Activated T-cell treated with anti-CD3 and anti-CD28 coated beads, Interleukin-2, amount 50 U/mL, for 24 hours (primary cell): Measurements from ENCODE around the gene TOR2A.
A peak's percentile ranks its signal among the peaks of the same experiment; 100 is the strongest.

ENCODE experiments used
- DNase-seq: peaks from one replicate; pipeline ENCODE4 v3.0.0-alpha.2; 2020
- H3K27ac Mint-ChIP-seq: 2 replicates; pipeline ENCODE4 v1.8.0; 2020; ENCODE audit warnings: mild to moderate bottlenecking, mixed read lengths
- H3K27me3 Mint-ChIP-seq: 2 replicates; pipeline ENCODE4 v1.8.0; 2020; ENCODE audit warnings: mixed read lengths
- H3K36me3 Mint-ChIP-seq: 2 replicates; pipeline ENCODE4 v1.8.0; 2020; ENCODE audit warnings: low read depth, mixed read lengths
- H3K4me1 Mint-ChIP-seq: 2 replicates; pipeline ENCODE4 v1.8.0; 2020; ENCODE audit warnings: low read depth, mixed read lengths
- H3K4me3 Mint-ChIP-seq: 2 replicates; pipeline ENCODE4 v1.8.0; 2020; ENCODE audit warnings: mild to moderate bottlenecking, moderate library complexity, mixed read lengths
- H3K9me3 Mint-ChIP-seq: 2 replicates; pipeline ENCODE4 v1.8.0; 2020; ENCODE audit warnings: mixed read lengths

Gene TOR2A

DNA sequence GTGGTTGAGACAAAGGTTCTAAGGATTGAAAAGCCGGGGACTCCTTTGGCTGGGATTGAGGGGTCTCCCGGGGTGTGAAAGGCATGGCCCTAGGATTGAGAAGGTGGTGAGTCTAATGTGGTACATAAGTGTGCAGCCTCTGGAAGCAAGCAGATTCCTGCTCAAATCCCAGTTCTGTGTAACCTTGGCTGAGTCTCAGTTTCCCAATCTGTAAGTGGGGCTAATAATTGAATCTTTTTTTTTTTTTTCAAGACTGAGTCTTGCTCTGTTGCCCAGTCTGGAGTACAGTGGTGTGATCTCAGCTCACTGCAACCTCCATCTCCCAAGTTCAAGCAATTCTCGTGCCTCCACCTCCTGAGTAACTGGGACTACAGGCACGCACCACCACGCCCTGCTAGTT is 37.5 kb upstream of the TOR2A start:
- Mint-ChIP-seq H3K36me3 (peaks cover 49% of the 10 kb centered on the region), H3K9me3 (no peaks in the 10 kb centered on the region), H3K4me1 (peaks cover 70% of the 10 kb centered on the region), H3K27me3 (no peaks in the 10 kb centered on the region), H3K27ac (peak overlapping the region; percentile 33), H3K4me3 (no peak overlapping the region)
- no peak for DNase-seq

DNA sequence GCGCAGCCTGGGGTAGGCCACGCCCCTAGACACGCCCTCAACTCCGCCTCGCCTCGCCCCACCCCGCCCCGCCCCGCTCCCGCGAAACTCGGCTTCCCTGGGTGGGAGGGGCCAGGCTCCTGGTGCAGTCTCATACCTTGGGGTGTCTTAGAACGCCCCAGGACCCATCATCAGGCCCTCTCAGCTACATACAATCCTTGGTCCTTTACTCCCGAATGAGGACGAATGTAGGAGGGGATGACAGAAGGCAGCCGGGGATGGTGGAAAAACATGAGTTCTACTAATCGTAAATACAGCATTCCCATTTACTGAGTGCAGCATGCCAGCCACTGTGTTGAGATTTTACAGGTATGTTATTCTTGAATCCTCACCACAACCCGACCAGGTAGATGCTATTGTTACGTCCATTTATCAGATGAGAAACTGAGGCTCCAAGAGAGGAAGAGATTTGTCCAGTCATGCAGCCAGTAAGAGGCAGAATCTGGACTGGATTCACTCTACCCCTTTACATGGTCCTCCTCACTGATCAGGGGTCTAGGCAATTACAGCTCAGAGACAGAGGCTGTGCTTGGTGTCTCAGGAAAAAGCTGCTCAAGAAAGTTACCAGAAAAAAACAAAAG is 36.6 kb upstream of the TOR2A start:
- no peak for DNase-seq
- H3K4me1 Mint-ChIP-seq: peaks cover 72% of the 10 kb centered on the region
- peak overlapping the region; percentile 89 for H3K4me3 Mint-ChIP-seq
- peaks cover 48% of the 10 kb centered on the region for H3K36me3 Mint-ChIP-seq
- H3K27me3 Mint-ChIP-seq: no peaks in the 10 kb centered on the region
- H3K27ac Mint-ChIP-seq: peak overlapping the region; percentile 93
- H3K9me3 Mint-ChIP-seq: no peaks in the 10 kb centered on the region

DNA sequence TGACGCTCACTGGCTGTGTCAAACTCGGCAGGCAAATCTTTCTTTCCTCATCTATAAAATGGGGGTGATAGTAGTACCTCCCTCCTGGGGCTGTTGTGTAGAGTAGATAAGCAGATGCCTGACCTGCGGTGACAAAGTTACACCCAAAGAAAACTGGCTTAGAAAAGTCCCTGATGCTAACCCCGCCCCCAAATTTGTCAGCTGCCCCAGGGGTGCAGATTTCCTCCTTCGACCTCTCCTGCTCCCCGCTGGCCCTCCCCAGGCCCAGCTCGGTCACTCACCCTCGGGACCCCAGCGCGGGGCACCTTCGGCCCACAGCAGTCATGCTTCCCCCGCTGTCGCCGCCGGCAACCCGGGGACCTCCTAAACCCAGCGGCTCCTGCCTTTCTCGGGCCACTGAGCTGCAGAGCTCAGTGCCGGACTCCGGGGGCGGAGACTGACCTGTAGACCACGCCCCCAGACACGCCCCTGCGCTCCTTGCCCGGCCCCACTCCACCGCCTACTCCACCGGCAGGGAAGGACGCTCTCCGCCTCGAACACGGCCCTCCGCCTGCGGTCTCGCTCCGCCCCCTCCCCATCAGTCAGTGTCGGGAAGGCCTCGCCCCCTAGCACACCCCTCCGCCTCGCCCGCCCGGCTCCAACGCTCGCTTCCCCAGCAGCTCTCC is 35.9 kb upstream of the TOR2A start:
- Mint-ChIP-seq H3K36me3 (peaks cover 48% of the 10 kb centered on the region), H3K4me3 (peak overlapping the region; percentile 89), H3K27ac (peak overlapping the region; percentile 93), H3K9me3 (no peaks in the 10 kb centered on the region), H3K4me1 (peaks cover 70% of the 10 kb centered on the region), H3K27me3 (no peaks in the 10 kb centered on the region)
- peak; percentile 98 for DNase-seq

DNA sequence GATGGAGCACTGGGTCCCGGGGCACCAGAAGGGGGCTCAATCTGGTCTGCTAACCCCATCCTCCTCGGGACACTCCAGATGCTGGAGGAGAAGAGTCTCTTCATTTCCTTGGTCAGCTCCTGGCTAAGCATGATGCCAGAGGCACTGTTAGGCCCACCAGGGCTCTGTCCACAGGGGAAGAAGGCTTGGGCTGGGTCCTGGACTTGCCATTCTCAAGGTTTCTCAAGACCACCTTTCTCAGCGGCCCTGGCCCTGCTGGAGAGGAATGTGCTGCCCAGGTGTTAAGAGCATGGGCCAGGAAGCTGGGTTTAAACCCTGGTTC is 35.5 kb upstream of the TOR2A start:
- H3K27ac Mint-ChIP-seq: peak overlapping the region; percentile 93
- no peak for DNase-seq
- H3K4me1 Mint-ChIP-seq: peaks cover 73% of the 10 kb centered on the region
- H3K4me3 Mint-ChIP-seq: peak overlapping the region; percentile 89
- peaks cover 48% of the 10 kb centered on the region for H3K36me3 Mint-ChIP-seq
- no peaks in the 10 kb centered on the region for H3K27me3 Mint-ChIP-seq
- H3K9me3 Mint-ChIP-seq: no peaks in the 10 kb centered on the region

DNA sequence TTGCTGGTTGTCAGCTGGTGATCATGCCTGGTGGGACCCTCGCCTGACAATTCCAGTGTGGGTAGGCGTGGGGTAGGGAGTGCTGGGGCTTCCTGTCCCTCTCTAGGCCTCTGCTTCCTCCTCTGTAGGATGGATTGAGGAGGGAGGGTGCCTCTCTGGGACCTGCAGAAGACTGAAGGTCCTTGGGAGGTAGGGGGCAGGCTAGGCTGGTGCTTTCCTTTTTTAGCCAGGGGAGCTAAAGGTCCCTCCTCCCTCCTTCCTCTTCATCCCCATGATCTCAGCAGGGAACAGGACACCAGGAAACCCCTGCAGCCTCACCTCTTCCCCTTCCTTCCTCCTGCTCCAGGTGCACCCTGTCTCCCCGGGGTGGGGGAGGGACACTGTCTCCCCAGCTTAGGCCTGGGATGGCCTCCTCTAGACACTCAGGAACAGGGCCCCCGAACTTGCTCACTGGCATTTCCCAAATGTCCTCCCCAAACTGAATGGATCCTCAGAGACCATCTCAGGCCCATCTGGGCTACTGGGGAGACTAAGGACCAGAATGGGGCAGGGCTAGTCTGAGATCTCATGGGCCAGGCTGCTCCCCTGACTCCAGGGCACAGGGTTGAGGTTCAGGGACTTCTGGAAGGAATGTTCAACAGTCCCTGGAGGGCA is 35.0 kb upstream of the TOR2A start:
- peak overlapping the region; percentile 89 for H3K4me3 Mint-ChIP-seq
- H3K27ac Mint-ChIP-seq: peak overlapping the region; percentile 93
- peaks cover 53% of the 10 kb centered on the region for H3K36me3 Mint-ChIP-seq
- DNase-seq: no peak
- H3K9me3 Mint-ChIP-seq: no peaks in the 10 kb centered on the region
- H3K27me3 Mint-ChIP-seq: no peaks in the 10 kb centered on the region
- peaks cover 76% of the 10 kb centered on the region for H3K4me1 Mint-ChIP-seq

DNA sequence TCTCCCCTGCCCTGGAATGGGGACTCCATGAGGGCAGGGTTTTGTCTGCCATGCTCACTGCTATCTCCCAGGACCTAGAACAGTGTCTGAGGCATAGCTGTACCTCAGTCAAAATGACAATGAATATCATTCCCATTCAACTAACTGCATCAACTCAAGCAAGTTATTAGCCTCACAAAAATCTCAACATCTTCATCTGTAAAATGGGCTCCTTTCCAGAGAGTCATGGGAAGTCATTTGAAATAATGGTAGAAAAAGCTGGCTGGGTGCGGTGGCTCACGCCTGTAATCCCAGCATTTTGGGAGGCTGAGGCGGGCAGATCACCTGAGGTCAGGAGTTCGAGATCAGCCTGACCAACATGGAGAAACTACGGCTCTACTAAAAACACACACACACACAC is 34.0 kb upstream of the TOR2A start:
- H3K4me1 Mint-ChIP-seq: peaks cover 79% of the 10 kb centered on the region
- peak overlapping the region; percentile 92 for H3K27ac Mint-ChIP-seq
- DNase-seq: no peak
- H3K27me3 Mint-ChIP-seq: no peaks in the 10 kb centered on the region
- H3K9me3 Mint-ChIP-seq: no peaks in the 10 kb centered on the region
- H3K4me3 Mint-ChIP-seq: no peak overlapping the region
- peaks cover 51% of the 10 kb centered on the region for H3K36me3 Mint-ChIP-seq

GRCh38 chr9:127768698-127769097 is 33.6 kb upstream of the TOR2A start:
- H3K36me3 Mint-ChIP-seq: peaks cover 48% of the 10 kb centered on the region
- H3K4me1 Mint-ChIP-seq: peaks cover 80% of the 10 kb centered on the region
- peak overlapping the region; percentile 92 for H3K27ac Mint-ChIP-seq
- no peaks in the 10 kb centered on the region for H3K9me3 Mint-ChIP-seq
- DNase-seq: no peak
- peak overlapping the region; percentile 10 for H3K4me3 Mint-ChIP-seq
- H3K27me3 Mint-ChIP-seq: no peaks in the 10 kb centered on the region

GRCh38 chr9:127767909-127768331 is 32.8 kb upstream of the TOR2A start:
- H3K27me3 Mint-ChIP-seq: no peaks in the 10 kb centered on the region
- H3K9me3 Mint-ChIP-seq: no peaks in the 10 kb centered on the region
- peak overlapping the region; percentile 92 for H3K27ac Mint-ChIP-seq
- no peak overlapping the region for H3K4me3 Mint-ChIP-seq
- no peak for DNase-seq
- peaks cover 82% of the 10 kb centered on the region for H3K4me1 Mint-ChIP-seq
- peaks cover 47% of the 10 kb centered on the region for H3K36me3 Mint-ChIP-seq

GRCh38 chr9:127767410-127767809 is 32.3 kb upstream of the TOR2A start:
- Mint-ChIP-seq H3K9me3 (no peaks in the 10 kb centered on the region), H3K4me3 (no peak overlapping the region), H3K27ac (peak overlapping the region; percentile 92), H3K4me1 (peaks cover 85% of the 10 kb centered on the region), H3K36me3 (peaks cover 46% of the 10 kb centered on the region), H3K27me3 (no peaks in the 10 kb centered on the region)
- DNase-seq: no peak

DNA sequence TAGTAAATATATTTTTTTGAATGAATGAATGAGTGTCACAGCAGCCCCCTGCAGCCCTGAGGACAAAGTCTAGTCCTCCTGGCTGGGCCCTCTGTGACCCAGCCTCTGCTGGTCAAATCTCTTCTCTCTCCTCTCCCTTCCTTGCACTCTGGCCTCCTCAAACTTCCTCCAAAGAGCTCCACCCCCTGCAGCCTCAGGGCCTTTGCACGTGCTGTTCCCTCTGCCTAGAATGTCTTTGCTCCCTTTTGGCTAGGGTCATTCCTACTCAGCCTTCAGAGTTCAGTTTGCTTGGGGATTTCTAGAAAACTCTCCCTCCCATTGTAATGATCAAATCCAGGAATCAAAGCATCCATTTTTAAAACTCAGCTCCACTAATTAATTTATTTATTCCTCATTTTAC is 30.3 kb upstream of the TOR2A start:
- H3K4me1 Mint-ChIP-seq: peaks cover 75% of the 10 kb centered on the region
- no peaks in the 10 kb centered on the region for H3K27me3 Mint-ChIP-seq
- DNase-seq: no peak
- H3K9me3 Mint-ChIP-seq: no peaks in the 10 kb centered on the region
- H3K36me3 Mint-ChIP-seq: peaks cover 48% of the 10 kb centered on the region
- no peak overlapping the region for H3K4me3 Mint-ChIP-seq
- peak overlapping the region; percentile 72 for H3K27ac Mint-ChIP-seq

DNA sequence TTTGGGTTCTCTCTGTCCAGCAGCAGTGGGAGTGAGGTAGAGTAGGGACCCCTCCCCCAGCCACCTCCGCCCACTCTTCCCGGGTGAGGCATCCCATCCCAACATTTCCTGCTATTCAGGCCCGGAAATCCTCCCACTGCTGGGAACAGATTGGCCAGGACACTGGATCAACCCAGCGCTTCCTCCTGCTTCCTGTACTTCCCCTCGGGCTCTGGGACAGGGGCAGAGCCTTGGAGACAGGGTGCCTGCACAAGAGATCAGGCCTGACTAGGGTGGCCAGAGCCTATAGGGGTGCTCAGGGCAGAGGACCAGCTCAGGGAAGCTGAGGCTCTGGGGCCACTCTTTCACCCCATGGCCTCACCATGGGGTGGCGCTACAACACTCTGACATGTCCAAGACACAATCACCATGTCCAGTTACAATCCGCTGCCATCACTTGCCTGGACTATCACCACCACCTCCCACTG is 28.9 kb upstream of the TOR2A start:
- Mint-ChIP-seq H3K27ac (peak overlapping the region; percentile 58), H3K4me1 (peaks cover 62% of the 10 kb centered on the region), H3K4me3 (no peak overlapping the region), H3K27me3 (no peaks in the 10 kb centered on the region), H3K9me3 (no peaks in the 10 kb centered on the region), H3K36me3 (peaks cover 45% of the 10 kb centered on the region)
- peak; percentile 58 for DNase-seq

DNA sequence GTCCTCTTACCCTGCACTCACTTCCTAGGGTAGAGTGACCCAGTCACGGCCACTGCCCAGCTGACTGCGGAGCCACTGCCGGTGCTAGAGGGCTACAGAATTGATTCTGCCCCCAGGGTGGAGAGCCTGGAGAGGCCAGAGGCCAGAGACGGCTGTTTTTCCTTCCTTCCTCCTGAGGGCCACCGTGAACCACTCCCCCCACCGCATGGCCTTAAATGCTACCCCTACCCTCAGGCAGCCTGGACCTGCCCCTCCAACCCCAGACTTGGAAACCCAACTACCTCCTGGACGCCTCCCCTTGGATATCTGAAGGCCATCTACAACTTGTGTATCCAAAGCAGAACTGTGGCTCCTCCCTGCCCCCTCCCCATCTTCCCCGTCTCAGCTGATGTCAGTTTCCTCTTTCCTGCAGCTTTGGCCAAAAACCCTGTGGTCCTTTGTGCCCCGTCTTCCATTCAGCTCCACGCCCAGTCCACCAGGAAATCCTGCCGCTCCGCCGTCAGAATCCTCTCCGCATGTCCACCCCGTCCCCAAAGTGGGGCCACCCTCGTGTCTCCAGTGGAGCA is 27.1 kb upstream of the TOR2A start:
- Mint-ChIP-seq H3K27ac (peak overlapping the region; percentile 53), H3K4me1 (peaks cover 47% of the 10 kb centered on the region), H3K36me3 (peaks cover 43% of the 10 kb centered on the region), H3K27me3 (no peaks in the 10 kb centered on the region), H3K4me3 (no peak overlapping the region), H3K9me3 (no peaks in the 10 kb centered on the region)
- no peak for DNase-seq

DNA sequence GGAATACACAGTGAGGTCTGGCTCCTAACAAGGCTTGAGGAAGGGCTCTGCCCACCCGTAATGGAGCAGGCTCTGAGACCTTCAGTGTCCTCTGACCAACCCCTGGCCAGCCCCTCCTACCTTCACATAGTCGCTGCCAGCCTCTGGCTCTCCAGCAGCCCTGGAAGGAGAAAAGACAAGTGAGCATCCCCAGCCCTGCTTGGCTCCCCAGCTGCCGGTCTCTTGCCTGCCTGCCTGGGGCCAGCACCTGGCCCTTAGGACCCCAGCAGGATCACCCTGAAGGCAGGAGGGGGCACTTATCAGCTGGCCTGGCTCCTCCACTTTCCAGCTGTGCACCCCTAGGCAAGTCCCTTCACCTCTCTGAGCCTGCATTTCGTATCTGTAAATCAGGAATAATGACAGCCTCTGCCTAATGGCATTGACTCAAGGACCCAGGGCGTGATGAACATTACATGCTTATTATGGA is 26.4 kb upstream of the TOR2A start:
- Mint-ChIP-seq H3K27me3 (no peaks in the 10 kb centered on the region), H3K36me3 (peaks cover 40% of the 10 kb centered on the region), H3K9me3 (no peaks in the 10 kb centered on the region), H3K4me1 (peaks cover 42% of the 10 kb centered on the region), H3K27ac (no peak overlapping the region), H3K4me3 (no peak overlapping the region)
- DNase-seq: no peak

DNA sequence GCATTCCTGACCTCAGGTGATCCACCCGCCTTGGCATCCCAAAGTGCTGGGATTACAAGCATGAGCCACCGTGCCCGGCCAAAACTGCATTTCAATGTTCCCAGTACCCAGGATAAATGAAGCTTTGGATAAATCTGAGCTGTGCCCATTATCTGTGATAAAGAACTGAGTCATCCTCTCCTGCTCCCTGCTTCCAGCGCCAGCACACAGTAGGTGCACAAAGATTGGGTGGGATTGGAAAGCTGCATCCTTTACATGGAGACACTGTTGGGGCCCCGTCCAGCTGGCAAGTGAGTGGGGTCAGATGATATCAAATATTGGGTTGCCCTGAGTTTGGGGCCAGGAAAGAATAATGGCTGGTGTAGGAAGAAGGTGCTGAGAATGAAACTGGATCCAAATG is 26.0 kb upstream of the TOR2A start:
- Mint-ChIP-seq H3K27me3 (no peaks in the 10 kb centered on the region), H3K9me3 (no peaks in the 10 kb centered on the region), H3K4me1 (peaks cover 38% of the 10 kb centered on the region), H3K4me3 (no peak overlapping the region), H3K36me3 (peaks cover 35% of the 10 kb centered on the region), H3K27ac (peak overlapping the region; percentile 33)
- DNase-seq: no peak

- Mint-ChIP-seq H3K27me3 (no peaks in the 10 kb centered on the region), H3K4me1 (peaks cover 20% of the 10 kb centered on the region), H3K9me3 (no peaks in the 10 kb centered on the region), H3K36me3 (peaks cover 27% of the 10 kb centered on the region), H3K4me3 (no peak overlapping the region), H3K27ac (peak overlapping the region; percentile 60)
- DNase-seq: no peak
These were observed 23.7 kb upstream of the TOR2A start for GRCh38 chr9:127758843-127759242.
